GM12878 (cell line): ENCODE data around the gene ANKRD65. TPM values are rescaled to one million over a fixed set of nuclear protein-coding genes. Genes with fewer than 3 reads are reported as not detected.

Source experiments
- ATAC-seq: fragments of 200-7000 bp; cut with Tn5 transposase; 3 replicates; pipeline ENCODE4 v1.9.1; 2020; ENCODE audit warnings: mild to moderate bottlenecking, moderate library complexity
- BruUV-seq: library from RNA; stranded (reverse); fragments of 400-500 nt; replicated peaks from 2 replicates; lab custom pipeline; 2021; lab: Mats Ljungman, UMichigan
- CTCF ChIA-PET: fragments of 300-600 bp; sonication (Branson Sonifier 250); formaldehyde crosslinking; extraction: SDS; loops from one replicate; lab custom pipeline; 2021; ENCODE audit warnings: inconsistent platforms; lab: Yijun Ruan, JAX
- POLR2A ChIA-PET: fragments of 350-600 bp; formaldehyde crosslinking; extraction: SDS; loops from one replicate; lab custom pipeline; 2021; ENCODE audit warnings: inconsistent platforms; lab: Charles Lee
- RAD21 ChIA-PET: fragments of 300-600 bp; sonication (Branson Sonifier 250); formaldehyde crosslinking; loops from one replicate; lab custom pipeline; 2023; ENCODE audit warnings: antibody characterized with exemption; ENCODE audit not compliant: unreplicated experiment; lab: Charles Lee
- SMC1A ChIA-PET: fragments of 300-600 bp; sonication (Branson Sonifier 250); formaldehyde crosslinking; loops from one replicate; lab custom pipeline; 2023; ENCODE audit not compliant: unreplicated experiment, uncharacterized antibody; lab: Charles Lee
- DNase-seq: peaks from one replicate; pipeline ENCODE4 v3.0.0-alpha.2; 2011; ENCODE audit warnings: low read depth, low spot score
- FAIRE-seq: peaks from 3 replicates; lab custom pipeline; 2011; peaks lifted over from hg19 to GRCh38; lab: Jason Lieb, UNC
- H2AFZ ChIP-seq: 2 replicates; pipeline ENCODE4 v1.6.0; 2011; ENCODE audit warnings: low read depth, low read length, control low read depth; ENCODE audit not compliant: control insufficient read depth
- H3K27ac ChIP-seq: 2 replicates; pipeline ENCODE4 v1.5.1; 2011; ENCODE audit warnings: control low read depth; ENCODE audit not compliant: control insufficient read depth, insufficient read depth
- H3K27me3 ChIP-seq, 2 experiments: replicated peaks in 1 of 2; 2 replicates each; pipeline versions ENCODE4 v1.6.0 to v1.6.1; 2011; ENCODE audit warnings: low read length in 1 of 2; ENCODE audit not compliant: control insufficient read depth in 2 of 2, insufficient read depth in 2 of 2
- H3K36me3 ChIP-seq, 2 experiments: 2 replicates each; pipeline ENCODE4 v1.5.1; 2011; ENCODE audit warnings: low read length in 1 of 2; ENCODE audit not compliant: control insufficient read depth in 2 of 2, insufficient read depth in 2 of 2
- H3K4me1 ChIP-seq: 2 replicates; pipeline ENCODE4 v1.6.1; 2011; ENCODE audit warnings: mild to moderate bottlenecking, low read length, moderate library complexity, mixed read lengths; ENCODE audit not compliant: control insufficient read depth, insufficient read depth
- H3K4me2 ChIP-seq: 2 replicates; pipeline ENCODE4 v1.6.0; 2011; ENCODE audit warnings: control low read depth; ENCODE audit not compliant: control insufficient read depth, insufficient read depth
- H3K4me3 ChIP-seq: fragments of 200-600 bp; sonication (generic); 2 replicates; pipeline ENCODE4 v1.5.1; 2016
- H3K79me2 ChIP-seq: 2 replicates; pipeline ENCODE4 v1.6.0; 2011; ENCODE audit warnings: low read length; ENCODE audit not compliant: control insufficient read depth, insufficient read depth
- H3K9ac ChIP-seq: 2 replicates; pipeline ENCODE4 v1.8.0; 2011; ENCODE audit warnings: low read length, control low read depth, mixed read lengths; ENCODE audit not compliant: control insufficient read depth, insufficient read depth
- H3K9me3 ChIP-seq: replicated peaks from 3 replicates; pipeline ENCODE4 v1.5.1; 2011; ENCODE audit warnings: mild to moderate bottlenecking, low read length; ENCODE audit not compliant: control insufficient read depth, insufficient read depth
- H4K20me1 ChIP-seq: 2 replicates; pipeline ENCODE4 v1.6.0; 2011; ENCODE audit not compliant: control insufficient read depth, insufficient read depth
- ASH2L ChIP-seq: fragments of 300-600, 200-600 bp; sonication (generic); IDR thresholded peaks from 2 replicates; pipeline ENCODE4 v1.6.1; 2017; ENCODE audit warnings: low read depth, mild to moderate bottlenecking, borderline replicate concordance
- BCL11A ChIP-seq: IDR thresholded peaks from 2 replicates; pipeline ENCODE4 v1.6.1; 2011; ENCODE audit warnings: low read depth, low read length
- EZH2 ChIP-seq: IDR thresholded peaks from 2 replicates; pipeline ENCODE4 v1.6.1; 2012; ENCODE audit warnings: low read depth, mild to moderate bottlenecking, control low read depth, inconsistent platforms, low read length, borderline replicate concordance; ENCODE audit not compliant: control insufficient read depth
- FOXK2 ChIP-seq: fragments of 450-650 bp; IDR thresholded peaks from 2 replicates; pipeline ENCODE4 v1.6.1; 2017; ENCODE audit warnings: mild to moderate bottlenecking, moderate library complexity
- MEF2B ChIP-seq: fragments of 450-650 bp; IDR thresholded peaks from 2 replicates; pipeline ENCODE4 v1.6.1; 2018; ENCODE audit warnings: mild to moderate bottlenecking, moderate library complexity; ENCODE audit not compliant: partially characterized antibody, poor library complexity, severe bottlenecking
- NFYA ChIP-seq: IDR thresholded peaks from 2 replicates; pipeline ENCODE4 v1.6.1; 2011; ENCODE audit warnings: low read depth, mild to moderate bottlenecking, low read length, improper control_type of control experiment, borderline replicate concordance
- PAX8 ChIP-seq: fragments of 450-650 bp; IDR thresholded peaks from 2 replicates; pipeline ENCODE4 v1.6.1; 2017; ENCODE audit warnings: mild to moderate bottlenecking, moderate library complexity
- RELA ChIP-seq: fragments of 450-650 bp; IDR thresholded peaks from 2 replicates; pipeline ENCODE4 v1.8.0; 2014; ENCODE audit warnings: borderline replicate concordance; ENCODE audit not compliant: partially characterized antibody
- SMAD1 ChIP-seq: fragments of 450-650 bp; IDR thresholded peaks from 2 replicates; pipeline ENCODE4 v1.6.1; 2018; ENCODE audit warnings: mild to moderate bottlenecking, low read depth; ENCODE audit not compliant: partially characterized antibody
- TARDBP ChIP-seq: IDR thresholded peaks from 2 replicates; pipeline ENCODE4 v1.6.1; 2016; ENCODE audit warnings: borderline replicate concordance
- WGBS: methylation state at CpG from one replicate; pipeline ENCODE4 v1.1.6; 2016; ENCODE audit warnings: low lambda C conversion rate; ENCODE audit not compliant: insufficient replicate concordance, insufficient coverage; ENCODE audit errors: missing lambda C conversion rate; 5-methylcytosine and 5-hydroxymethylcytosine counted together
- in situ Hi-C: fragments of 300-500 bp; cut with MboI; formaldehyde crosslinking; loops from 9 replicates; pipeline ENCODE4 v1.14.3; 2018; ENCODE audit warnings: mixed read lengths
- intact Hi-C: fragments of 100-400 bp; cut with micrococcal nuclease; formaldehyde crosslinking; loops from one replicate; pipeline ENCODE4 v1.14.2; 2022; ENCODE audit not compliant: unreplicated experiment
- polyA plus RNA-seq, 11 experiments: library from polyadenylated mRNA; depleted of rRNA in 4 of 11; unstranded in 6 of 11; stranded (reverse) in 5 of 11; fragments of >200 nt; fragmentation: Nextera tagmentation in 4 of 11; fragmentation: Illumina TruSeq in 1 of 11; extraction: Ambion mirVana in 4 of 11; extraction: Trizol in 1 of 11; gene quantifications; 1 replicate in 1 of 11; 2 replicates in 10 of 11; pipeline versions ENCODE4 v1.2.1 to v1.2.3, GENCODE V29; 2011 to 2016; ENCODE audit warnings: inconsistent platforms in 2 of 11, missing spikeins in 2 of 11, low read depth in 1 of 11
- total RNA-seq, 4 experiments: library from RNA; depleted of rRNA in 3 of 4; stranded (reverse); fragments of >200 nt in 3 of 4; fragmentation: Illumina TruSeq in 1 of 4; extraction: Trizol in 1 of 4; gene quantifications; 2 replicates each; pipeline versions ENCODE4 v1.2.1 to v1.2.3, GENCODE V29; 2013 to 2021
- TF ChIP-seq, protein P1 (sequence below): fragments of 450-650 bp; IDR thresholded peaks from 2 replicates; pipeline ENCODE4 v1.6.1; 2017; ENCODE audit warnings: mild to moderate bottlenecking, moderate library complexity
- TF ChIP-seq, protein P2 (sequence below): fragments of 450-650 bp; IDR thresholded peaks from 2 replicates; pipeline ENCODE4 v1.6.1; 2017; ENCODE audit warnings: mild to moderate bottlenecking, moderate library complexity

The ANKRD65 gene
- total and polyA plus RNA-seq, 10 of the 15 experiments (the other 5 are each of a cell fraction or from before 2014, with no cell fraction given) = 0.05 to 2.8 (median 0.37) TPM

DNA sequence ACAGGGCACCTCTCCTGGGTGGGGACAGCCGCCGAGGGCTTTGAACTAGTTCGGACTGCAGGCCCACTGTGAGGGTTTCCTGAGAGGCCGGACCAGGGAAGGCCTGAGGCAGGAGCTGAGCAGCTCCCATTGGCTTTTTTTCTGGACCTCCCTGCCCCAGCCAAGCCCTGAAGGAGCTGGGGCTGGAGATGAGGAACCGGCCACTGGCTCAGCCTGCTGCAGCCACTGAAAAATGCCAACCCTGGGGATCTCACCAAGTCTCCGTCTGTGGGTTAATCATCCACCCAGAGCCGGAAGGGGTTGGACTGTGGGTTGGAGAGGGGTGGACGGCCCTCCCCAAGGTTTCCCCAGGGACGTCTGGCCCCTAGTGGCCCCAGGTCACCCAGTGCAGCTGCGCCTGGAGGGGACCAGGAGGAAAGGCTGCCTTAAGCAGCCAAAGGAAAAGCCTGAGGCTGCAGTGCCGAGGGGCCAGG lies 16.9 kb upstream of the ANKRD65 start (continued):
- TF ChIP-seq, protein P1, sequence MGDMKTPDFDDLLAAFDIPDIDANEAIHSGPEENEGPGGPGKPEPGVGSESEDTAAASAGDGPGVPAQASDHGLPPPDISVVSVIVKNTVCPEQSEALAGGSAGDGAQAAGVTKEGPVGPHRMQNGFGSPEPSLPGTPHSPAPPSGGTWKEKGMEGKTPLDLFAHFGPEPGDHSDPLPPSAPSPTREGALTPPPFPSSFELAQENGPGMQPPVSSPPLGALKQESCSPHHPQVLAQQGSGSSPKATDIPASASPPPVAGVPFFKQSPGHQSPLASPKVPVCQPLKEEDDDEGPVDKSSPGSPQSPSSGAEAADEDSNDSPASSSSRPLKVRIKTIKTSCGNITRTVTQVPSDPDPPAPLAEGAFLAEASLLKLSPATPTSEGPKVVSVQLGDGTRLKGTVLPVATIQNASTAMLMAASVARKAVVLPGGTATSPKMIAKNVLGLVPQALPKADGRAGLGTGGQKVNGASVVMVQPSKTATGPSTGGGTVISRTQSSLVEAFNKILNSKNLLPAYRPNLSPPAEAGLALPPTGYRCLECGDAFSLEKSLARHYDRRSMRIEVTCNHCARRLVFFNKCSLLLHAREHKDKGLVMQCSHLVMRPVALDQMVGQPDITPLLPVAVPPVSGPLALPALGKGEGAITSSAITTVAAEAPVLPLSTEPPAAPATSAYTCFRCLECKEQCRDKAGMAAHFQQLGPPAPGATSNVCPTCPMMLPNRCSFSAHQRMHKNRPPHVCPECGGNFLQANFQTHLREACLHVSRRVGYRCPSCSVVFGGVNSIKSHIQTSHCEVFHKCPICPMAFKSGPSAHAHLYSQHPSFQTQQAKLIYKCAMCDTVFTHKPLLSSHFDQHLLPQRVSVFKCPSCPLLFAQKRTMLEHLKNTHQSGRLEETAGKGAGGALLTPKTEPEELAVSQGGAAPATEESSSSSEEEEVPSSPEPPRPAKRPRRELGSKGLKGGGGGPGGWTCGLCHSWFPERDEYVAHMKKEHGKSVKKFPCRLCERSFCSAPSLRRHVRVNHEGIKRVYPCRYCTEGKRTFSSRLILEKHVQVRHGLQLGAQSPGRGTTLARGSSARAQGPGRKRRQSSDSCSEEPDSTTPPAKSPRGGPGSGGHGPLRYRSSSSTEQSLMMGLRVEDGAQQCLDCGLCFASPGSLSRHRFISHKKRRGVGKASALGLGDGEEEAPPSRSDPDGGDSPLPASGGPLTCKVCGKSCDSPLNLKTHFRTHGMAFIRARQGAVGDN = 0 out of 2 replicates have a peak, but pooled peaks have one; percentile 48
- TF ChIP-seq SMAD1 = peak; percentile 31

DNA sequence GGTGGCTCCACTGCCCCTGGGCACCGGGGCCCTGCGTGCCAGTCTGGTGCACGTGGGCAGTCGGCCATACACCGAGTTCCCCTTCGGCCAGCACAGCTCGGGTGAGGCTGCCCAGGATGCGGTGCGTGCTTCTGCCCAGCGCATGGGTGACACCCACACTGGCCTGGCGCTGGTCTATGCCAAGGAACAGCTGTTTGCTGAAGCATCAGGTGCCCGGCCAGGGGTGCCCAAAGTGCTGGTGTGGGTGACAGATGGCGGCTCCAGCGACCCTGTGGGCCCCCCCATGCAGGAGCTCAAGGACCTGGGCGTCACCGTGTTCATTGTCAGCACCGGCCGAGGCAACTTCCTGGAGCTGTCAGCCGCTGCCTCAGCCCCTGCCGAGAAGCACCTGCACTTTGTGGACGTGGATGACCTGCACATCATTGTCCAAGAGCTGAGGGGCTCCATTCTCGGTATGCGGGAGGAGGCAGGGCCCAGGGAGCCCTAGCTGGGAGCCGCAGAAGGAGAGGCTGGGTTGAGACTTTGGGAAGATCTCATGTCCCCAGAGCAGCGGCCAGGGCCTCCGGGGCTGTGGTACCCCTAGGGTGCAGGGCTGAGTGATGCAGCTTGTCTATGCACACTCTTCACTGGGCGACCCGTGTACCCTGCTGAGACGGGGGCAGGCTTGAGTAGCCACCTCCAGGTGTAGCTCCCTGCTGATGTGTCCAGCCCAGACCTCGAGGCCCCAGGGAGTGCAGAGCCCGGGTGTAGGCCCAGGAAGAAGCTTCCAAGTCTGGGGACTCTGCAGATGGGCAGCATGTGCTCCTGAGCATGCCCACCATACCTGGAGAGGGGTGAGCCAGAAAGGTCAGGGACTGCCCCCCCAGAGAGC lies 16.2 kb upstream of the ANKRD65 start:
- H3K9ac ChIP-seq = no peak overlapping the region
- WGBS = 43% methylated on average over 27 of the region's 31 CpGs
- FAIRE-seq = no peak
- TF ChIP-seq MEF2B (no peak), TARDBP (no peak), FOXK2 (no peak), BCL11A (no peak), RELA (no peak), NFYA (no peak), EZH2 (no peak), SMAD1 (no peak), PAX8 (no peak), ASH2L (no peak)
- TF ChIP-seq, protein P2, sequence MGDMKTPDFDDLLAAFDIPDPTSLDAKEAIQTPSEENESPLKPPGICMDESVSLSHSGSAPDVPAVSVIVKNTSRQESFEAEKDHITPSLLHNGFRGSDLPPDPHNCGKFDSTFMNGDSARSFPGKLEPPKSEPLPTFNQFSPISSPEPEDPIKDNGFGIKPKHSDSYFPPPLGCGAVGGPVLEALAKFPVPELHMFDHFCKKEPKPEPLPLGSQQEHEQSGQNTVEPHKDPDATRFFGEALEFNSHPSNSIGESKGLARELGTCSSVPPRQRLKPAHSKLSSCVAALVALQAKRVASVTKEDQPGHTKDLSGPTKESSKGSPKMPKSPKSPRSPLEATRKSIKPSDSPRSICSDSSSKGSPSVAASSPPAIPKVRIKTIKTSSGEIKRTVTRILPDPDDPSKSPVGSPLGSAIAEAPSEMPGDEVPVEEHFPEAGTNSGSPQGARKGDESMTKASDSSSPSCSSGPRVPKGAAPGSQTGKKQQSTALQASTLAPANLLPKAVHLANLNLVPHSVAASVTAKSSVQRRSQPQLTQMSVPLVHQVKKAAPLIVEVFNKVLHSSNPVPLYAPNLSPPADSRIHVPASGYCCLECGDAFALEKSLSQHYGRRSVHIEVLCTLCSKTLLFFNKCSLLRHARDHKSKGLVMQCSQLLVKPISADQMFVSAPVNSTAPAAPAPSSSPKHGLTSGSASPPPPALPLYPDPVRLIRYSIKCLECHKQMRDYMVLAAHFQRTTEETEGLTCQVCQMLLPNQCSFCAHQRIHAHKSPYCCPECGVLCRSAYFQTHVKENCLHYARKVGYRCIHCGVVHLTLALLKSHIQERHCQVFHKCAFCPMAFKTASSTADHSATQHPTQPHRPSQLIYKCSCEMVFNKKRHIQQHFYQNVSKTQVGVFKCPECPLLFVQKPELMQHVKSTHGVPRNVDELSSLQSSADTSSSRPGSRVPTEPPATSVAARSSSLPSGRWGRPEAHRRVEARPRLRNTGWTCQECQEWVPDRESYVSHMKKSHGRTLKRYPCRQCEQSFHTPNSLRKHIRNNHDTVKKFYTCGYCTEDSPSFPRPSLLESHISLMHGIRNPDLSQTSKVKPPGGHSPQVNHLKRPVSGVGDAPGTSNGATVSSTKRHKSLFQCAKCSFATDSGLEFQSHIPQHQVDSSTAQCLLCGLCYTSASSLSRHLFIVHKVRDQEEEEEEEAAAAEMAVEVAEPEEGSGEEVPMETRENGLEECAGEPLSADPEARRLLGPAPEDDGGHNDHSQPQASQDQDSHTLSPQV = no peak

More for the DNA sequence above, 16.2 kb upstream of the ANKRD65 start:
- Histone ChIP-seq H3K4me3 (no peak overlapping the region), H3K27me3 (peaks cover 0 to 11% of the 10 kb centered on the region in 2 experiments; a peak in 3 of 4 replicates), H2AFZ (no peak overlapping the region), H3K27ac (no peak overlapping the region), H3K4me1 (peaks cover 26% of the 10 kb centered on the region), H3K79me2 (no peaks in the 10 kb centered on the region), H3K4me2 (no peak overlapping the region), H3K9me3 (no peaks in the 10 kb centered on the region), H3K36me3 (no peaks in the 10 kb centered on the region), H4K20me1 (no peaks in the 10 kb centered on the region)
- SMC1A ChIA-PET = interaction anchor here (0.9 to 1.3 kb wide), 3 partner anchors 30 to 63 kb away, joined by 3 read pairs; no protein-coding TSS in a partner anchor
- POLR2A ChIA-PET = interaction anchor here (0.7 to 1.7 kb wide), 6 partner anchors 14 to 66 kb away, joined by 3 to 10 read pairs (median 4); no protein-coding TSS in a partner anchor
- DNase-seq (no peak), ATAC-seq (peak; percentile 2; the same call in 2 of the 3 replicates)
- BruUV-seq = no TSS peak
- RAD21 ChIA-PET = interaction anchor here (0.8 to 2.0 kb wide), 8 partner anchors 15 to 67 kb away, joined by 3 to 8 read pairs (median 4); partner anchors contain the start of genes AURKAIP1 and MRPL20
- in situ Hi-C loops (no loop called here), intact Hi-C loops (no loop called here)
- CTCF ChIA-PET = interaction anchor here (0.6 to 2.3 kb wide), 10 partner anchors 8 to 67 kb away, joined by 3 to 15 read pairs (median 6); partner anchors contain the start of gene AURKAIP1
